ENCODE data around the gene ALPK3. TPM values are rescaled to one million over a fixed set of nuclear protein-coding genes. Genes with fewer than 3 reads are reported as not detected.

Gene ALPK3
- total RNA-seq, 1 donor from 2014 or later, result 0.20 TPM

DNA sequence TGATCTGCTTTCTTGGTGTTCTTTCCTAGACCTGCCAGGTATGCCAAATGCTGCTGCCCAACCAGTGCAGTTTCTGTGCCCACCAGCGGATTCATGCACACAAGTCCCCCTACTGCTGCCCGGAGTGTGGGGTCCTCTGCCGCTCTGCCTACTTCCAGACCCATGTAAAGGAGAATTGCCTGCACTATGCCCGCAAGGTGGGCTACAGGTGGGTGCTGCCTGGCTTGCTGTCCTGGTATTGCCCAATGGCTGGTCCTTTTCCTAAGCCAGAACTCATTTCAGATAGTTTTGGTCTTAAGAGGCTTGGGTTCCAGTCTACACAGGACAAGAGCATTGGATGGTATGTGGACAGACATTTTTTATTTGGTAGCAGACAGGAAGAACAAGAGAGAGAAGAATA is 26.5 kb upstream of the ALPK3 start:
- Mint-ChIP-seq H3K27ac (peak overlapping the region; percentile 3), H3K9me3 (no peaks in the 10 kb centered on the region), H3K4me1 (peaks cover 31% of the 10 kb centered on the region), H3K36me3 (ENCODE audit: low read depth) (peaks cover 74% of the 10 kb centered on the region), H3K27me3 (no peaks in the 10 kb centered on the region), H3K4me3 (no peak overlapping the region)
- CTCF ChIA-PET, result no interaction called here
- TF ChIP-seq, protein P1, sequence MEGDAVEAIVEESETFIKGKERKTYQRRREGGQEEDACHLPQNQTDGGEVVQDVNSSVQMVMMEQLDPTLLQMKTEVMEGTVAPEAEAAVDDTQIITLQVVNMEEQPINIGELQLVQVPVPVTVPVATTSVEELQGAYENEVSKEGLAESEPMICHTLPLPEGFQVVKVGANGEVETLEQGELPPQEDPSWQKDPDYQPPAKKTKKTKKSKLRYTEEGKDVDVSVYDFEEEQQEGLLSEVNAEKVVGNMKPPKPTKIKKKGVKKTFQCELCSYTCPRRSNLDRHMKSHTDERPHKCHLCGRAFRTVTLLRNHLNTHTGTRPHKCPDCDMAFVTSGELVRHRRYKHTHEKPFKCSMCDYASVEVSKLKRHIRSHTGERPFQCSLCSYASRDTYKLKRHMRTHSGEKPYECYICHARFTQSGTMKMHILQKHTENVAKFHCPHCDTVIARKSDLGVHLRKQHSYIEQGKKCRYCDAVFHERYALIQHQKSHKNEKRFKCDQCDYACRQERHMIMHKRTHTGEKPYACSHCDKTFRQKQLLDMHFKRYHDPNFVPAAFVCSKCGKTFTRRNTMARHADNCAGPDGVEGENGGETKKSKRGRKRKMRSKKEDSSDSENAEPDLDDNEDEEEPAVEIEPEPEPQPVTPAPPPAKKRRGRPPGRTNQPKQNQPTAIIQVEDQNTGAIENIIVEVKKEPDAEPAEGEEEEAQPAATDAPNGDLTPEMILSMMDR (IDR thresholded peaks at IDR 0.05), result no peak
- POLR2A ChIA-PET, result interaction anchor here (1.0 kb wide), 1 partner anchor 75 kb away, joined by 4 read pairs; the partner anchor contains the start of gene SEC11A
- intact Hi-C loops (cut with micrococcal nuclease), result no loop called here
- DNase-seq, result no peak
- no peak for ATAC-seq (ENCODE audit: low read depth)

DNA sequence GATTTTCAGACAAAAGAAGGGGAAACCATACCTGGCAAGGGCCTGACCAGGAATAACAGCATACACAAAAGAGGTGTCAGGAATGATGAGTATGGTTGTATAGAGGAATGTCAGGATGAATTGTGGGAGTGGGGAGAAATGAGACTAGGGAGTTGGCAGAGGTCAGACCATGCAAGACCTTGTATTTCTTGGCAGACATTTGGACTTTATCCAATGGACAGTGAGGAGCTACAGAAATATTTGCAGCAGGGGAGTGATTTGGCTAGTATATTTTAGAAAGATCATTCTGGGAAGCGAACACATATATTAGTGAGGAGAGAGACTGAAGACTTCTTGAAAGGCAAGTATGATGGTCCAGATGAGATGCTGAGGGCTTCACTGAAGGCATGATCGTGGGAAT is 25.4 kb upstream of the ALPK3 start:
- no peaks in the 10 kb centered on the region for H3K9me3 Mint-ChIP-seq
- POLR2A ChIA-PET, result no interaction called here
- CTCF ChIA-PET, result no interaction called here
- peaks cover 71% of the 10 kb centered on the region for H3K36me3 Mint-ChIP-seq (ENCODE audit: low read depth)
- intact Hi-C loops (cut with micrococcal nuclease), result no loop called here
- ATAC-seq (ENCODE audit: low read depth), result no peak
- no peak overlapping the region for H3K4me3 Mint-ChIP-seq
- TF ChIP-seq, protein P1 (IDR thresholded peaks at IDR 0.05), result no peak
- H3K27me3 Mint-ChIP-seq, result no peaks in the 10 kb centered on the region
- H3K4me1 Mint-ChIP-seq, result peaks cover 25% of the 10 kb centered on the region
- no peak overlapping the region for H3K27ac Mint-ChIP-seq
- no peak for DNase-seq

DNA sequence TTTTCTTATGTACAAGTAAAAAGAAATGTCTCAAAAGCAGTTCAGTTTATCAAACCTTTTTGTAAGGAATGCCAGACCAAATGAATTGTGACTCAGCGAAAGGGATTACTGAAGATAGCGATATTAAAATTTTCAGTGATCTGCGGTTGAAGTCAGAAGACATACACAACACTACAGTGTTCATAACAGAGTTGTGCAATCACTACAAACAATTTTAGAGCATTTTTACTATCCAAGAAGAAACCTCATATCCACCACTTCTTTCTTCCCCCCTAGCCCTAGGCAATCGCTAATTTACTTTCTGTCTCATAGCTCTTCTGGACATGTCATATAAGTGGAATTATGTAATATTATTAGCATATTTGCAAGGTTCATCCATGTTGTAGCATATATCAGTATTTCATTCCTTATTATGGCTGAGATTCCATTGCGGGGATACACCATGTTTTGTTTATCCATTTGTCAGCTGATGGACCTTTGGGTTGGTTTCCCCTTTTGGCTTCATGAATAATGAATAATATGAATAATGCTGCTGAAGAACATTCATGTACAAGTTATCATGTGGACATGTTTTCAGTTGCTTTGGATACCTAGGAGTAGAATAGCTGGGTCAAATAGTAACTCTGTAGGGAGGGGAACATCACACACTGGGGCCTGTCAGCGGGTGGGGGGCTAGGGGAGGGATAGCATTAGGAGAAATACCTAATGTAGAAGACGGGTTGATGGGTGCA is 23.6 kb upstream of the ALPK3 start:
- H3K27me3 Mint-ChIP-seq, result no peaks in the 10 kb centered on the region
- intact Hi-C loops (cut with micrococcal nuclease), result no loop called here

DNA sequence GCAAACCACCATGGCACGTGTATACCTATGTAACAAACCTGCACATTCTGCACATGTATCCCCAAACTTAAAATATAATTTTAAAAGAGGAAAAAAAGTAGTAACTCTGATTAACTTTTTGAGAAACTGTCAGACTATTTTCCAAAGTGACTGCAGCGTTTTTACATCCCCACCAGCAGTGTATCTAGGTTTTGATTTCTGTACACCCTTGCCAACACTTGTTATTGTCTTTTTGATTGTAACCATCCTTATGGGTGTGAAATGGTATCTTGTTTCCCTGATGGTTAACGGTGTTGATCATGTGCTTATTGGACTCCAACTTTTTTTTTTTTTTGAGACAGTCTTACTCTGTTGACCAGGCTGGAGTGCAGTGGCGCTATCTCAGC is 23.0 kb upstream of the ALPK3 start:
- DNase-seq (no peak), ATAC-seq (ENCODE audit: low read depth) (no peak)
- POLR2A ChIA-PET, result no interaction called here
- H3K9me3 Mint-ChIP-seq, result no peaks in the 10 kb centered on the region
- no peak overlapping the region for H3K27ac Mint-ChIP-seq
- TF ChIP-seq, protein P1 (IDR thresholded peaks at IDR 0.05), result no peak
- CTCF ChIA-PET, result no interaction called here
- intact Hi-C loops (cut with micrococcal nuclease), result no loop called here
- H3K27me3 Mint-ChIP-seq, result no peaks in the 10 kb centered on the region
- H3K4me1 Mint-ChIP-seq, result peaks cover 11% of the 10 kb centered on the region
- no peak overlapping the region for H3K4me3 Mint-ChIP-seq
- peaks cover 76% of the 10 kb centered on the region for H3K36me3 Mint-ChIP-seq (ENCODE audit: low read depth)

More for the DNA sequence above, 23.6 kb upstream of the ALPK3 start:
- Mint-ChIP-seq H3K4me1 (peaks cover 14% of the 10 kb centered on the region), H3K27ac (no peak overlapping the region), H3K9me3 (no peaks in the 10 kb centered on the region), H3K36me3 (ENCODE audit: low read depth) (peaks cover 72% of the 10 kb centered on the region), H3K4me3 (no peak overlapping the region)
- ChIA-PET POLR2A (no interaction called here), CTCF (no interaction called here)
- ATAC-seq (ENCODE audit: low read depth), result no peak
- no peak for DNase-seq
- TF ChIP-seq, protein P1 (IDR thresholded peaks at IDR 0.05), result no peak

DNA sequence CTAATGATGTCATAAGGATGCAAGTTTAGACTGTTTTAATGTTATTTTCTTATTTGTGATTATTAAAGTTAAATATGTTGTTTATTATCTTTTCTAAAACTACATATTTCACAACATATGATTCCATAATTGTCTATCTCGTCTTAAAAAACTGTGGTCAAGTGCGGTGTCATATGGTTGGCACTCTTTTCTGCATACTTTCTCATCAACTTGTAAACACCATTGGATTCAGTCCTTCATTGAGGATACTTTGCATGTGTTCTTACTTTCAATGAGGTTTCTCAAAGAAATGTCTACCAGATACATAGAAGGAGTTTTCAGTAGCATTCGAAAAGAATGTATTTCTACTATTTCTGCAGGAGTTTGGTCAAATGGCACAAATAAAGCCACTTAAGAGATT is 22.0 kb upstream of the ALPK3 start:
- H3K9me3 Mint-ChIP-seq, result no peaks in the 10 kb centered on the region
- POLR2A ChIA-PET, result no interaction called here
- H3K4me1 Mint-ChIP-seq, result peaks cover 3% of the 10 kb centered on the region
- peaks cover 81% of the 10 kb centered on the region for H3K36me3 Mint-ChIP-seq (ENCODE audit: low read depth)
- TF ChIP-seq, protein P1 (IDR thresholded peaks at IDR 0.05), result no peak
- H3K27me3 Mint-ChIP-seq, result no peaks in the 10 kb centered on the region
- ATAC-seq (ENCODE audit: low read depth) (no peak), DNase-seq (no peak)
- intact Hi-C loops (cut with micrococcal nuclease), result no loop called here
- H3K27ac Mint-ChIP-seq, result no peak overlapping the region
- CTCF ChIA-PET, result no interaction called here
- H3K4me3 Mint-ChIP-seq, result no peak overlapping the region
